B cell (primary cell): Measurements from ENCODE around the gene KCND3.

ENCODE experiments used
- EZH2 ChIP-seq: IDR thresholded peaks from 2 replicates; pipeline ENCODE4 v1.6.1; 2012; ENCODE audit warnings: borderline replicate concordance, low read depth, mild to moderate bottlenecking, moderate library complexity, low read length; ENCODE audit not compliant: insufficient read depth, poor library complexity, severe bottlenecking
- TF ChIP-seq, protein P1 (sequence below): fragments of 200-600 bp; IDR thresholded peaks from one replicate; pipeline ENCODE4 v1.8.0; 2022; ENCODE audit warnings: antibody characterized with exemption, mild to moderate bottlenecking

DNA sequence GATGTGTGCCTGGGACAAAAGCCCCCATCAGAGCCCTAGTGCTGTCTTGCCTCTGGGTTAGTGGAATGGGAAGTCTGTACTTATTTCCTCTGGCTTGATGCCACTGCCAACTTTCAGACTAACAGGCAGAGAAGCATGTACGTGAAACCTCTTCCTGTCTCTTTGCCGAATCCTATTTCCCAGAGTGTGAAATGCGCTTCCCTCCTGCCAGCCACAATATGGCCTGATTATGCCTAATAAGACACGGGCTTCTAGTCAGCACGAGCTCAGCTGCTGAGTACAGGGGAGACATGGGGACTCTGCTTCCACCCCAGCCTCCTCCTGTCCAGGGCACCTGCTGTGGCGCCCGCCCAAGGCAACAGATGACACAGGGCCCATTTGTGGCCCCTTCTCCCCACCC is 111.4 kb downstream of the KCND3 start:
- TF ChIP-seq, protein P1, sequence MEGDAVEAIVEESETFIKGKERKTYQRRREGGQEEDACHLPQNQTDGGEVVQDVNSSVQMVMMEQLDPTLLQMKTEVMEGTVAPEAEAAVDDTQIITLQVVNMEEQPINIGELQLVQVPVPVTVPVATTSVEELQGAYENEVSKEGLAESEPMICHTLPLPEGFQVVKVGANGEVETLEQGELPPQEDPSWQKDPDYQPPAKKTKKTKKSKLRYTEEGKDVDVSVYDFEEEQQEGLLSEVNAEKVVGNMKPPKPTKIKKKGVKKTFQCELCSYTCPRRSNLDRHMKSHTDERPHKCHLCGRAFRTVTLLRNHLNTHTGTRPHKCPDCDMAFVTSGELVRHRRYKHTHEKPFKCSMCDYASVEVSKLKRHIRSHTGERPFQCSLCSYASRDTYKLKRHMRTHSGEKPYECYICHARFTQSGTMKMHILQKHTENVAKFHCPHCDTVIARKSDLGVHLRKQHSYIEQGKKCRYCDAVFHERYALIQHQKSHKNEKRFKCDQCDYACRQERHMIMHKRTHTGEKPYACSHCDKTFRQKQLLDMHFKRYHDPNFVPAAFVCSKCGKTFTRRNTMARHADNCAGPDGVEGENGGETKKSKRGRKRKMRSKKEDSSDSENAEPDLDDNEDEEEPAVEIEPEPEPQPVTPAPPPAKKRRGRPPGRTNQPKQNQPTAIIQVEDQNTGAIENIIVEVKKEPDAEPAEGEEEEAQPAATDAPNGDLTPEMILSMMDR = no peak
- no peak for TF ChIP-seq EZH2
